ENCODE results near the gene KLHDC4.

GRCh38 chr16:87671715-87672270 lies 94.0 kb downstream of the KLHDC4 start:
- TF ChIP-seq CTCF (IDR thresholded peaks at IDR 0.05) (no peak), POLR2A (IDR thresholded peaks at IDR 0.05) (no peak)
